Loucy (cell line): ENCODE data around the gene TAS1R3.

Experiments used
- H2AFZ ChIP-seq: fragments of 200-600 bp; sonication (generic); 2 replicates; pipeline ENCODE4 v1.6.0; 2016; ENCODE audit warnings: antibody characterized with exemption, mild to moderate bottlenecking, low read length, moderate library complexity
- H3F3A ChIP-seq: fragments of 200-600 bp; 2 replicates; pipeline ENCODE4 v1.6.0; 2016; ENCODE audit warnings: antibody characterized with exemption, low read depth, mild to moderate bottlenecking
- H3K27me3 ChIP-seq: fragments of 200-600 bp; sonication (generic); 2 replicates; pipeline ENCODE4 v1.6.1; 2014; ENCODE audit warnings: low read length, mild to moderate bottlenecking; ENCODE audit not compliant: insufficient read depth, poor library complexity, severe bottlenecking
- H3K36me3 ChIP-seq: fragments of 200-600 bp; sonication (generic); 2 replicates; pipeline ENCODE4 v1.6.1; 2016; ENCODE audit warnings: low read length; ENCODE audit not compliant: insufficient read depth
- H3K4me1 ChIP-seq: fragments of 200-600 bp; sonication (generic); 2 replicates; pipeline ENCODE4 v1.5.1; 2014; ENCODE audit warnings: low read length, mild to moderate bottlenecking; ENCODE audit not compliant: insufficient read depth, poor library complexity, severe bottlenecking
- H3K4me2 ChIP-seq: fragments of 200-600 bp; sonication (generic); 2 replicates; pipeline ENCODE4 v1.6.0; 2014; ENCODE audit warnings: antibody characterized with exemption, low read length, low read depth, mild to moderate bottlenecking; ENCODE audit not compliant: poor library complexity, severe bottlenecking
- H3K4me3 ChIP-seq: fragments of 200-600 bp; sonication (generic); 2 replicates; pipeline ENCODE4 v1.5.1; 2014; ENCODE audit warnings: low read length, mild to moderate bottlenecking, mixed read lengths; ENCODE audit not compliant: poor library complexity, severe bottlenecking
- H3K79me2 ChIP-seq: fragments of 200-600 bp; sonication (generic); 2 replicates; pipeline ENCODE4 v1.6.1; 2014; ENCODE audit warnings: low read length; ENCODE audit not compliant: insufficient read depth
- H3K9ac ChIP-seq: fragments of 200-600 bp; sonication (generic); 2 replicates; pipeline ENCODE4 v1.6.0; 2014; ENCODE audit warnings: mild to moderate bottlenecking, low read depth, low read length, moderate library complexity; ENCODE audit not compliant: poor library complexity, severe bottlenecking
- H3K9me2 ChIP-seq: fragments of 200-600 bp; sonication (generic); replicated peaks from 2 replicates; pipeline ENCODE4 v1.6.1; 2016; ENCODE audit warnings: low read depth, low read length, mixed read lengths
- H3K9me3 ChIP-seq: fragments of 200-600 bp; sonication (generic); 2 replicates; pipeline ENCODE4 v1.6.1; 2014; ENCODE audit warnings: mild to moderate bottlenecking, antibody characterized with exemption, low read length, low read depth; ENCODE audit not compliant: insufficient read depth
- H4K20me1 ChIP-seq: fragments of 200-600 bp; sonication (generic); 2 replicates; pipeline ENCODE4 v1.6.0; 2014; ENCODE audit warnings: antibody characterized with exemption, low read length, mild to moderate bottlenecking; ENCODE audit not compliant: insufficient read depth, poor library complexity, severe bottlenecking
- CTCF ChIP-seq: fragments of 200-600 bp; sonication (generic); conservative IDR thresholded peaks from 2 replicates; pipeline ENCODE4 v1.5.1; 2014; ENCODE audit warnings: mild to moderate bottlenecking, antibody characterized with exemption, low read length
- EZH2phosphoT487 ChIP-seq: fragments of 200-600 bp; IDR thresholded peaks from 2 replicates; pipeline ENCODE4 v1.6.1; 2018; ENCODE audit warnings: antibody characterized with exemption, mild to moderate bottlenecking, moderate library complexity, borderline replicate concordance

The TAS1R3 gene

GRCh38 chr1:1358433-1359271 is 27.6 kb downstream of the TAS1R3 start, which contains the start of gene MXRA8:
Gene MXRA8 (minus strand): TSS chr1:1358555. CDS start chr1:1358504, 51 bp downstream.
- Histone ChIP-seq H3K36me3 (no peaks in the 10 kb centered on the region), H3K4me2 (no peak within 1 kb of the TSS), H3F3A (no peaks in the 10 kb centered on the region), H3K9me2 (no peaks in the 10 kb centered on the region), H3K4me3 (no peak within 1 kb of the TSS), H3K9ac (no peak within 1 kb of the TSS), H4K20me1 (no peaks in the 10 kb centered on the region), H3K9me3 (no peaks in the 10 kb centered on the region), H2AFZ (no peak within 1 kb of the TSS), H3K79me2 (no peaks in the 10 kb centered on the region), H3K4me1 (no peaks in the 10 kb centered on the region), H3K27me3 (no peaks in the 10 kb centered on the region)
- TF ChIP-seq EZH2phosphoT487 (no peak), CTCF (no peak)

- no peaks in the 10 kb centered on the region for H3K9me3 ChIP-seq
- H3K9ac ChIP-seq = no peak overlapping the region
- TF ChIP-seq CTCF = no peak
- no peak for TF ChIP-seq EZH2phosphoT487
- no peaks in the 10 kb centered on the region for H3K36me3 ChIP-seq
- no peak overlapping the region for H2AFZ ChIP-seq
- no peak overlapping the region for H3K4me3 ChIP-seq
- H4K20me1 ChIP-seq = no peaks in the 10 kb centered on the region
- no peaks in the 10 kb centered on the region for H3K79me2 ChIP-seq
- no peaks in the 10 kb centered on the region for H3K9me2 ChIP-seq
- no peaks in the 10 kb centered on the region for H3F3A ChIP-seq
- H3K27me3 ChIP-seq = no peaks in the 10 kb centered on the region
- H3K4me2 ChIP-seq = no peak overlapping the region
- no peaks in the 10 kb centered on the region for H3K4me1 ChIP-seq
These were observed 28.2 kb downstream of the TAS1R3 start for GRCh38 chr1:1359308-1359663.

- no peaks in the 10 kb centered on the region for H3K9me2 ChIP-seq
- H3K36me3 ChIP-seq = no peaks in the 10 kb centered on the region
- H3K9ac ChIP-seq = no peak overlapping the region
- H2AFZ ChIP-seq = no peak overlapping the region
- no peaks in the 10 kb centered on the region for H3F3A ChIP-seq
- H3K4me1 ChIP-seq = no peaks in the 10 kb centered on the region
- H3K4me3 ChIP-seq = no peak overlapping the region
- H3K79me2 ChIP-seq = no peaks in the 10 kb centered on the region
- no peak overlapping the region for H3K4me2 ChIP-seq
- H3K27me3 ChIP-seq = no peaks in the 10 kb centered on the region
- H4K20me1 ChIP-seq = no peaks in the 10 kb centered on the region
- TF ChIP-seq EZH2phosphoT487 = no peak
- TF ChIP-seq CTCF = no peak
- no peaks in the 10 kb centered on the region for H3K9me3 ChIP-seq
These were observed 28.8 kb downstream of the TAS1R3 start for GRCh38 chr1:1359664-1360468.
